ENCODE data around the gene MPRIP.

DNA sequence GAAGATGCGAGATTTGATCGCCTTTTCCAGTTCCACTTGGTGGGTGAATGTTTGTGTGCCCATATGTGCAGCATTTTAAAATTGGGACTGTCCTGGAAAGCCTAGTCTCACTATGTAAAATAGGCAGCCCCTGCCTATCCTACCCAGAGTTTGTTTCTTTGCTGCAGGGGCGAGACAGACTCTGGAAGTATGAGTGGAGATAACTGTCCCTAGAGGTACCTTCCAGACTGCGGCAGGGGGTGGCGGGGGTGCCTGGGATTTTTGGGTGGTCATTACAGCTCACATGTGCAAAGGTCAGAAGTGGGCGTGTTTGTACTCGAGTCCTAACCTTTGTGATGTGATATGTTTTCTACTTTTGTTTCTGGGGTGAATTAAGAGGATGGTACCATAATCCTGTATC lies 36.6 kb downstream of the MPRIP start:
- TF ChIP-seq FOXM1 (IDR thresholded peaks at IDR 0.05; ENCODE audit: low read depth) (no peak), CHD2 (IDR thresholded peaks at IDR 0.05; ENCODE audit: low read length, partially characterized antibody) (no peak)
- TF ChIP-seq, protein P1, sequence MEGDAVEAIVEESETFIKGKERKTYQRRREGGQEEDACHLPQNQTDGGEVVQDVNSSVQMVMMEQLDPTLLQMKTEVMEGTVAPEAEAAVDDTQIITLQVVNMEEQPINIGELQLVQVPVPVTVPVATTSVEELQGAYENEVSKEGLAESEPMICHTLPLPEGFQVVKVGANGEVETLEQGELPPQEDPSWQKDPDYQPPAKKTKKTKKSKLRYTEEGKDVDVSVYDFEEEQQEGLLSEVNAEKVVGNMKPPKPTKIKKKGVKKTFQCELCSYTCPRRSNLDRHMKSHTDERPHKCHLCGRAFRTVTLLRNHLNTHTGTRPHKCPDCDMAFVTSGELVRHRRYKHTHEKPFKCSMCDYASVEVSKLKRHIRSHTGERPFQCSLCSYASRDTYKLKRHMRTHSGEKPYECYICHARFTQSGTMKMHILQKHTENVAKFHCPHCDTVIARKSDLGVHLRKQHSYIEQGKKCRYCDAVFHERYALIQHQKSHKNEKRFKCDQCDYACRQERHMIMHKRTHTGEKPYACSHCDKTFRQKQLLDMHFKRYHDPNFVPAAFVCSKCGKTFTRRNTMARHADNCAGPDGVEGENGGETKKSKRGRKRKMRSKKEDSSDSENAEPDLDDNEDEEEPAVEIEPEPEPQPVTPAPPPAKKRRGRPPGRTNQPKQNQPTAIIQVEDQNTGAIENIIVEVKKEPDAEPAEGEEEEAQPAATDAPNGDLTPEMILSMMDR (IDR thresholded peaks at IDR 0.05), result no peak
